ENCODE measurements around the gene PCDH15.

The PCDH15 gene

GRCh38 chr10:54667136-54667535 is 133.9 kb downstream of the PCDH15 start:
- DNase-seq: no peak

GRCh38 chr10:54666192-54666591 is 134.8 kb downstream of the PCDH15 start:
- DNase-seq: no peak
- Histone ChIP-seq H3K36me3 (no peaks in the 10 kb centered on the region), H3K27ac (no peak overlapping the region), H3K4me3 (ENCODE audit: low read depth, low read length) (no peak overlapping the region), H3K9me3 (ENCODE audit: severe bottlenecking) (no peaks in the 10 kb centered on the region), H3K27me3 (ENCODE audit: insufficient read depth, low read depth, severe bottlenecking) (no peaks in the 10 kb centered on the region)
- TF ChIP-seq CTCF (IDR thresholded peaks at IDR 0.05; ENCODE audit: low read depth, low read length): no peak

More at GRCh38 chr10:54667136-54667535, 133.9 kb downstream of the PCDH15 start:
- Histone ChIP-seq H3K36me3 (no peaks in the 10 kb centered on the region), H3K27ac (no peak overlapping the region), H3K9me3 (ENCODE audit: severe bottlenecking) (no peaks in the 10 kb centered on the region), H3K27me3 (ENCODE audit: insufficient read depth, low read depth, severe bottlenecking) (no peaks in the 10 kb centered on the region), H3K4me3 (ENCODE audit: low read depth, low read length) (no peak overlapping the region)
- no peak for TF ChIP-seq CTCF (IDR thresholded peaks at IDR 0.05; ENCODE audit: low read depth, low read length)

DNA sequence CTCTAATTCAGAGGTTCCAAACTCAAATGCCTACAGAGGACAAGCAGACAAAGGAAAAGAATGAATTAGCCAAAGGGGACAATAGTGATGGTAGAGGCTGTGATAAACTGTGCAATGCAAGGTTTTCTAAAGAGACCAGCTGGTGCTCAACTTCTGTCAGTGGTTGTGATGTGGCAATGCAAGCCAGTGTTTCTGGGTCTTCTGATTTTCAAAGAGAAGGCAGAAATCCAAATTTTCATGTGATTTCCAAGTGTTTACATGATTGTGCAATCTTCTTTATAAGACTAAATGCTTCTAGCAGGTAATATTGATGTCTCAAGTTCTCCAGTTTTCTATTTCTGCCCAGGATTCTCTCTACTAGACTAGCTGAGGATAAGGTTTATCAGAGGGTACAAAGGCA is 135.9 kb downstream of the PCDH15 start:
- H3K36me3 ChIP-seq: no peaks in the 10 kb centered on the region
- H3K27ac ChIP-seq: no peak overlapping the region
- TF ChIP-seq CTCF (IDR thresholded peaks at IDR 0.05; ENCODE audit: low read depth, low read length): no peak
- no peak for DNase-seq
- no peaks in the 10 kb centered on the region for H3K27me3 ChIP-seq (ENCODE audit: insufficient read depth, low read depth, severe bottlenecking)
- no peaks in the 10 kb centered on the region for H3K9me3 ChIP-seq (ENCODE audit: severe bottlenecking)
- H3K4me3 ChIP-seq (ENCODE audit: low read depth, low read length): no peak overlapping the region

DNA sequence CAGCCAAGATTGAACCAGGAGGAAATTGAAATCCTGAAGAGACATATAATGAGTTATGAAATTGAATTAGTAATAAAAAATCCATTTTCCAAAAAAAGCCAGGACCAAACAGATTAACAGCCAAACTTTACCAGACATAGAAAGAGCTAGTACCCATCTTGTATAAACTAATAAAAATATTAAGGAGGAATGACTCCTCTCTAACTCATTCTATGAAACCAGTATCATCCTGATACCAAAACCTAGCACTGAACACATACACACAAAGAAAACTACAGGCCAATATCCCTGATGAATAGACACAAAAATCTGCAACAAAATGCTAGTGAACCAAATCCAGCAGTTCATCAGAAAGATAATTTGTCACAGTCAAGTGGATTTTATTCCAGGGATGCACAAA is 140.6 kb downstream of the PCDH15 start:
- no peak overlapping the region for H3K27ac ChIP-seq
- no peaks in the 10 kb centered on the region for H3K9me3 ChIP-seq (ENCODE audit: severe bottlenecking)
- no peaks in the 10 kb centered on the region for H3K27me3 ChIP-seq (ENCODE audit: insufficient read depth, low read depth, severe bottlenecking)
- DNase-seq: no peak
- no peak overlapping the region for H3K4me3 ChIP-seq (ENCODE audit: low read depth, low read length)
- no peak for TF ChIP-seq CTCF (IDR thresholded peaks at IDR 0.05; ENCODE audit: low read depth, low read length)
- no peaks in the 10 kb centered on the region for H3K36me3 ChIP-seq

DNA sequence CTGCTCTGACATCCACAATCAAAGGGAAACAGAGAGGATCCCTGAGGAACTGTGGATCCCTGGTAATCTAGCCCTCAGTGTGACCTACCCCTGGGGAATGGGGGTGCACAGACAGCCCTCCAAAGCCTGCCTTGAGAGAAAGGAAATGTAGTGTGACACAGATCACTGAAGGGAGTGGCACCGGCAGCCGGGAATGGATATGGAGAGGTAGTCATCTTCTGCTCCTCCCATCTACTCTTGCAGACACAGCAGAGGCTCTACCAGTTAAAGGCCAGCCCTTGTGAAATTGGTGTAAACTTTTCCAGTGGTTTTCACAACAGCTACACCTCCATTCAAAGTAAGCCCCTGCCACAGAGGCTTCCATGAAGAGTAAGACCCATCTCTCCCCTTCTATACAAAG is 144.4 kb downstream of the PCDH15 start:
- no peak for TF ChIP-seq CTCF (IDR thresholded peaks at IDR 0.05; ENCODE audit: low read depth, low read length)
- H3K4me3 ChIP-seq (ENCODE audit: low read depth, low read length): no peak overlapping the region

DNA sequence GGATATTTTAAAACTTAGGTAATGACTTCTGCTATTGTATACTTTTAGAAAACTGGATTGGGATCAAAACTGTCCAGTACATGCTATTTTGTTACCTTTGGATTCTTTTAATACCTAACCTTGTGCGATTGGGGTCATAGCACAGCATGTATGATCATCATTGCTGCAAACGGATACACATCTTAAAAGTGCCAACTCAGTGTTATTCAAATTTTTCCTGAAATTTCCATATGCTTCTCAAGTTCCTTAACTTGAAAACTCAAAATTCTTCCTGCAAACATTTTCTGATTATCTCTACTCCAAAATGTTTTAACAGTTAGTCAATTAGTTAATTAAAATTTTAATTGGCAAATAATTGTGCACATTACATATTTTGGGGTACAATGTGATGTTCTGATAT is 147.5 kb downstream of the PCDH15 start:
- no peak overlapping the region for H3K4me3 ChIP-seq (ENCODE audit: low read depth, low read length)
- no peaks in the 10 kb centered on the region for H3K9me3 ChIP-seq (ENCODE audit: severe bottlenecking)
- no peak for DNase-seq
- H3K36me3 ChIP-seq: no peaks in the 10 kb centered on the region
- no peaks in the 10 kb centered on the region for H3K27me3 ChIP-seq (ENCODE audit: insufficient read depth, low read depth, severe bottlenecking)
- no peak for TF ChIP-seq CTCF (IDR thresholded peaks at IDR 0.05; ENCODE audit: low read depth, low read length)
- H3K27ac ChIP-seq: no peak overlapping the region

More for the DNA sequence above, 144.4 kb downstream of the PCDH15 start:
- no peaks in the 10 kb centered on the region for H3K27me3 ChIP-seq (ENCODE audit: insufficient read depth, low read depth, severe bottlenecking)
- no peaks in the 10 kb centered on the region for H3K36me3 ChIP-seq
- H3K9me3 ChIP-seq (ENCODE audit: severe bottlenecking): no peaks in the 10 kb centered on the region
- H3K27ac ChIP-seq: no peak overlapping the region
- DNase-seq: no peak
